OCI-LY7 (cell line): ENCODE results near the gene KLK6. TPM values are rescaled to one million over a fixed set of nuclear protein-coding genes. Genes with fewer than 3 reads are reported as not detected.

Source experiments
- BruUV-seq: library from RNA; stranded (reverse); fragments of 400-500 nt; replicated peaks from 2 replicates; lab custom pipeline; 2021; lab: Mats Ljungman, UMichigan
- CTCF ChIA-PET: fragments of 300-600 bp; sonication (Branson Sonifier 250); formaldehyde crosslinking; loops from one replicate; lab custom pipeline; 2022; ENCODE audit warnings: antibody characterized with exemption; ENCODE audit not compliant: unreplicated experiment; lab: Charles Lee
- POLR2A ChIA-PET: fragments of 300-600 bp; sonication (Branson Sonifier 250); formaldehyde crosslinking; loops from one replicate; lab custom pipeline; 2022; ENCODE audit warnings: antibody characterized with exemption; lab: Charles Lee
- DNase-seq: peaks from one replicate; pipeline ENCODE4 v3.0.0-alpha.2; 2015; ENCODE audit warnings: low spot score
- H2AFZ ChIP-seq: fragments of 200-600 bp; sonication (generic), shearing (Covaris generic); 2 replicates; pipeline ENCODE4 v1.6.1; 2014; ENCODE audit warnings: mild to moderate bottlenecking, antibody characterized with exemption, low read length, moderate library complexity
- H3K27ac ChIP-seq: fragments of 200-600 bp; sonication (generic); 2 replicates; pipeline ENCODE4 v1.5.1; 2014; ENCODE audit warnings: mixed run types, low read depth, mild to moderate bottlenecking, moderate library complexity, low read length, inconsistent platforms; ENCODE audit not compliant: poor library complexity, severe bottlenecking
- H3K36me3 ChIP-seq: fragments of 200-600 bp; sonication (generic); 2 replicates; pipeline ENCODE4 v1.6.1; 2014; ENCODE audit warnings: mild to moderate bottlenecking, antibody characterized with exemption, low read length, moderate library complexity, mixed read lengths; ENCODE audit not compliant: insufficient read depth
- H3K4me1 ChIP-seq: fragments of 200-600 bp; sonication (generic); 2 replicates; pipeline ENCODE4 v1.5.1; 2014; ENCODE audit warnings: mild to moderate bottlenecking, low read length; ENCODE audit not compliant: insufficient read depth, poor library complexity, severe bottlenecking
- H3K4me2 ChIP-seq: fragments of 200-600 bp; sonication (generic); 2 replicates; pipeline ENCODE4 v1.6.1; 2014; ENCODE audit warnings: mild to moderate bottlenecking, low read length
- H3K4me3 ChIP-seq: fragments of 200-600 bp; sonication (generic); 2 replicates; pipeline ENCODE4 v1.5.1; 2014; ENCODE audit warnings: mild to moderate bottlenecking, low read depth, low read length; ENCODE audit not compliant: poor library complexity, severe bottlenecking
- H3K79me2 ChIP-seq: fragments of 200-600 bp; sonication (generic); 2 replicates; pipeline ENCODE4 v1.6.1; 2016; ENCODE audit warnings: low read depth, mild to moderate bottlenecking, low read length, moderate library complexity, mixed read lengths; ENCODE audit not compliant: insufficient read depth
- H3K9me2 ChIP-seq: fragments of 200-600 bp; sonication (generic); 2 replicates; pipeline ENCODE4 v1.6.1; 2016; ENCODE audit warnings: mild to moderate bottlenecking, low read length, mixed read lengths; ENCODE audit not compliant: insufficient read depth
- H3K9me3 ChIP-seq: fragments of 200-600 bp; sonication (generic); 2 replicates; pipeline ENCODE4 v1.6.1; 2014; ENCODE audit warnings: mild to moderate bottlenecking, mixed run types, low read length, mixed read lengths
- H4K20me1 ChIP-seq: fragments of 200-600 bp; sonication (generic); 2 replicates; pipeline ENCODE4 v1.6.1; 2014; ENCODE audit warnings: mild to moderate bottlenecking, antibody characterized with exemption, low read length, moderate library complexity, mixed read lengths; ENCODE audit not compliant: insufficient read depth
- CTCF ChIP-seq: fragments of 200-600 bp; sonication (generic); conservative IDR thresholded peaks from 2 replicates; pipeline ENCODE4 v1.5.1; 2014; ENCODE audit warnings: mild to moderate bottlenecking, antibody characterized with exemption, low read length, moderate library complexity, mixed read lengths
- EZH2phosphoT487 ChIP-seq: fragments of 200-600 bp; sonication (generic); IDR thresholded peaks from 2 replicates; pipeline ENCODE4 v1.6.1; 2018; ENCODE audit warnings: low read depth, borderline replicate concordance, mild to moderate bottlenecking, mixed run types, antibody characterized with exemption, low read length, moderate library complexity, mixed read lengths
- intact Hi-C: fragments of 100-400 bp; cut with micrococcal nuclease; formaldehyde crosslinking; loops from one replicate; pipeline ENCODE4 v1.10.0; 2022; ENCODE audit not compliant: unreplicated experiment
- total RNA-seq, 2 experiments: library from RNA; depleted of rRNA in 1 of 2; stranded (reverse); fragments of >200 nt in 1 of 2; shearing (Covaris generic) in 1 of 2; gene quantifications; 2 replicates each; pipeline ENCODE4 v1.2.3, GENCODE V29; 2014 to 2022

Gene KLK6
- total RNA-seq, 2 experiments from 2014 or later: not detected

- Histone ChIP-seq H2AFZ (no peak overlapping the region), H4K20me1 (no peaks in the 10 kb centered on the region), H3K9me3 (no peaks in the 10 kb centered on the region), H3K4me3 (no peak overlapping the region), H3K36me3 (no peaks in the 10 kb centered on the region), H3K27ac (no peak overlapping the region), H3K4me2 (no peak overlapping the region), H3K9me2 (no peaks in the 10 kb centered on the region), H3K79me2 (no peaks in the 10 kb centered on the region), H3K4me1 (no peaks in the 10 kb centered on the region)
- no TSS peak for BruUV-seq
- CTCF ChIA-PET: no interaction called here
- POLR2A ChIA-PET: no interaction called here
- TF ChIP-seq EZH2phosphoT487 (no peak), CTCF (no peak)
- no peak for DNase-seq
- intact Hi-C loops: no loop called here
Observed at GRCh38 chr19:51009061-51009891, 39.9 kb upstream of the KLK6 start.

- no peak overlapping the region for H3K27ac ChIP-seq
- no peaks in the 10 kb centered on the region for H3K9me2 ChIP-seq
- H3K9me3 ChIP-seq: no peaks in the 10 kb centered on the region
- H2AFZ ChIP-seq: no peak overlapping the region
- no peaks in the 10 kb centered on the region for H4K20me1 ChIP-seq
- no TSS peak for BruUV-seq
- no peak overlapping the region for H3K4me3 ChIP-seq
- CTCF ChIA-PET: no interaction called here
- intact Hi-C loops: no loop called here
- TF ChIP-seq EZH2phosphoT487 (no peak), CTCF (no peak)
- no peaks in the 10 kb centered on the region for H3K4me1 ChIP-seq
- H3K4me2 ChIP-seq: no peak overlapping the region
- no peaks in the 10 kb centered on the region for H3K36me3 ChIP-seq
- H3K79me2 ChIP-seq: no peaks in the 10 kb centered on the region
- no peak for DNase-seq
- POLR2A ChIA-PET: no interaction called here
Observed at GRCh38 chr19:51007488-51007887, 38.1 kb upstream of the KLK6 start.

- TF ChIP-seq EZH2phosphoT487 (no peak), CTCF (no peak)
- POLR2A ChIA-PET: no interaction called here
Observed at GRCh38 chr19:51006406-51006805, 37.0 kb upstream of the KLK6 start.

More at GRCh38 chr19:51006406-51006805, 37.0 kb upstream of the KLK6 start:
- Histone ChIP-seq H2AFZ (no peak overlapping the region), H3K4me3 (no peak overlapping the region), H3K9me3 (no peaks in the 10 kb centered on the region), H3K9me2 (no peaks in the 10 kb centered on the region), H3K36me3 (no peaks in the 10 kb centered on the region), H4K20me1 (no peaks in the 10 kb centered on the region), H3K79me2 (no peaks in the 10 kb centered on the region), H3K4me1 (no peaks in the 10 kb centered on the region), H3K4me2 (no peak overlapping the region), H3K27ac (no peak overlapping the region)
- CTCF ChIA-PET: no interaction called here
- no peak for DNase-seq
- no TSS peak for BruUV-seq
- intact Hi-C loops: no loop called here
